WI38 (cell line): ENCODE measurements around the gene CALN1.
"Not testable (repeated sequence)": the region's sequence is repeated elsewhere in the genome, so short reads cannot be mapped to it uniquely, and the experiment has no call there.

Experiments used
- H3K4me3 ChIP-seq: 2 replicates; pipeline ENCODE4 v1.5.1; 2011; ENCODE audit warnings: low read depth, mild to moderate bottlenecking, control low read depth, low read length
- TF ChIP-seq, protein P1 (sequence below): IDR thresholded peaks from 2 replicates; pipeline ENCODE4 v1.5.1; 2012; ENCODE audit warnings: low read depth, mild to moderate bottlenecking, control low read depth, low read length

The CALN1 gene

DNA sequence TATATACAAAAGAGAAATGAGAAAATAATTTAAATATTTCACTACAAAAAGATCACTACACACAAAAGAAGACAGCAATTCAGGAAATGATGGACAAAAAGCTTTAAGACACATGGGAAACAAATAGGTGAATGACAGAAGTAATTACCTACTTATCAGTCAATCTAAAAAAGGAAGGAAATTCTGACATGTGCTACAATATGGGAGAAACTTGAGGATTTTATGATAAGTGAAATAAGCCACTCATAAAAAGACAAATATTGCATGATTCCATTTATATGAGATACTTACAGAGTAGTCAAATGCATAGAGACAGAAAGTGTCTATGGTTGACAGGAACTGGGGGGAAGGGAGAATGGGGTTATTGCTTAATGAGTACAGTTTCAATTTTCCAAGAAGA, 339.2 kb downstream of the CALN1 start:
- no peak overlapping the region for H3K4me3 ChIP-seq
- TF ChIP-seq, protein P1, sequence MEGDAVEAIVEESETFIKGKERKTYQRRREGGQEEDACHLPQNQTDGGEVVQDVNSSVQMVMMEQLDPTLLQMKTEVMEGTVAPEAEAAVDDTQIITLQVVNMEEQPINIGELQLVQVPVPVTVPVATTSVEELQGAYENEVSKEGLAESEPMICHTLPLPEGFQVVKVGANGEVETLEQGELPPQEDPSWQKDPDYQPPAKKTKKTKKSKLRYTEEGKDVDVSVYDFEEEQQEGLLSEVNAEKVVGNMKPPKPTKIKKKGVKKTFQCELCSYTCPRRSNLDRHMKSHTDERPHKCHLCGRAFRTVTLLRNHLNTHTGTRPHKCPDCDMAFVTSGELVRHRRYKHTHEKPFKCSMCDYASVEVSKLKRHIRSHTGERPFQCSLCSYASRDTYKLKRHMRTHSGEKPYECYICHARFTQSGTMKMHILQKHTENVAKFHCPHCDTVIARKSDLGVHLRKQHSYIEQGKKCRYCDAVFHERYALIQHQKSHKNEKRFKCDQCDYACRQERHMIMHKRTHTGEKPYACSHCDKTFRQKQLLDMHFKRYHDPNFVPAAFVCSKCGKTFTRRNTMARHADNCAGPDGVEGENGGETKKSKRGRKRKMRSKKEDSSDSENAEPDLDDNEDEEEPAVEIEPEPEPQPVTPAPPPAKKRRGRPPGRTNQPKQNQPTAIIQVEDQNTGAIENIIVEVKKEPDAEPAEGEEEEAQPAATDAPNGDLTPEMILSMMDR: no peak

GRCh38 chr7:72069263-72069662, 342.9 kb downstream of the CALN1 start:
- TF ChIP-seq, protein P1: no peak
- H3K4me3 ChIP-seq: no peak overlapping the region

- H3K4me3 ChIP-seq: not testable (repeated sequence)
Measured at GRCh38 chr7:72065764-72066163, 346.4 kb downstream of the CALN1 start.

DNA sequence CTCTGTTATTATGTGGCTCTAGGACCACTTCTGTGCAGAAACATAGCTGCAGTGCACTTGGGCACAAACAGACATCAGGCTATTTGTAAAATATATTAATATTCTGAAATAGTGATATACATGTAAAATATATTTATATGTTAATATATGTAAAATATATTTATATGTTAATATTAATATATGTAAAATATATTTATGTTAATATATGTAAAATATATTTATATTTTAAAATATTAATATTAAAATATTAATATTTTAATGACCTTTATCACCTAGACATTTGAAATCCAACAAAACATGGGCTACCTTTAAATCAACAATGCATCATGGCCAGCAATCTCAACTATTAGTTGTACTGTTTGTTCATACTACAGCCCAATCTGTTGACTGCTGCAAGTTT, 347.2 kb downstream of the CALN1 start:
- TF ChIP-seq, protein P1: no peak
- H3K4me3 ChIP-seq: no peak overlapping the region

DNA sequence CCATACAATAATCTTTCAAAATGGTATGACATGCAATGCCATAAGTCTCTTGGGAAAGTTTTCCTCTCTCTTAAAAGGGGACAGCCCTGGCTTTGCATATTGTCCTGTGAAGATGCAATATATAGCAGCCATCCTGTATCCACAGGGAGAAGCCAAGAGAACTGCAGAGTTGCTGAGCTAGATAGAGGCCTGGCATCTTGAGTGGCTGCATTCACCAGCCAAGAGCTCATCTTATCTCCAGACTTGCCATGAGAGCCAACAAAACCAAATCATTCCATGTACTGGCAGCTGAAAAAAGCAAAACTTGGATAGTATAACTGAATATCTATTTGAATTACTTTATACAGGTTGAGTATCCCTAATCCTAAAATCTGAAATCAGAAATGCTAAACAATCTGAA, 348.8 kb downstream of the CALN1 start:
- TF ChIP-seq, protein P1: no peak
- no peak overlapping the region for H3K4me3 ChIP-seq

- TF ChIP-seq, protein P1: no peak
- no peak overlapping the region for H3K4me3 ChIP-seq
Measured at GRCh38 chr7:72062666-72063065, 349.5 kb downstream of the CALN1 start.

DNA sequence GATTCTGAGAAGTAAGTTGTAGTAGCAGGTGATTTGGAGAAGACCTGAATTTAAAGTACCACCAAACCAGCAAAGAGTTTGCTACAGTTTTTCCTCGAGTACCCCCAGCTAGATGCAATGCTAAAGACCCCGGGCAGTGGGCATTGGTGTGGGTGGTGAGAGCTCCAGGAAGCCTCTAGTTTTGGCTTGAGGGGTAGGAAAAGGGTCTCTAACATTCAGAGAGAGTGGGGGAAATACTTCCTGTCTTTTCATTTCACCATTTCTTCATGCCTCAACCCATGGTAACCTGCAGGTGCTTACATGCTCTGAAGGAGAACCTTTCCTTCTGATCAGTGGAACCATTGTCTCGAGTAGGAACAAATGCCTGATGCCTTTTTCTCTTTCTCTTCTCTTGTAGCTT, 352.2 kb downstream of the CALN1 start:
- H3K4me3 ChIP-seq: no peak overlapping the region
- TF ChIP-seq, protein P1: no peak

DNA sequence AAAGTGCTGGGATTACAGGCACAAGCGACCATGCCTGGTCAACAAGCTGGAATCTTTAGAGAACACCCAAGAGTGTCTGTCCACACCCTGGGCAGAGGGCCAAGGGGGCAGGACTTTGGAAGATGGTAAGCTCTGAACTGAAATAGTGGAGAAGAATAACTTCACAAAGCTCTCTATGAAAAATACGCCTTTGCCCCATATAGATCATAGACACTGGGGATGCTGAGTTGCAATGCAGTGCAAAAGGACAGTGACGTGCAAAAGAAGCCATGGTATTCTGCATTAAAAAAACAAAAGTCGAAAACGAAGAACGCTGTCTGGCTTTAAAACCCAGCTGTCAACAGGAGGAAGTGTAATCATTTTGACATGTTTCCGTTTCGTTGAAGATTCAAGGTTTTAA, 353.6 kb downstream of the CALN1 start:
- TF ChIP-seq, protein P1: no peak
- H3K4me3 ChIP-seq: no peak overlapping the region
